Upper lobe of left lung (tissue), 6 donors: ENCODE measurements around the gene KCNK4. TPM values are rescaled to one million over a fixed set of nuclear protein-coding genes. Genes with fewer than 3 reads are reported as not detected.

Source experiments
- ATAC-seq, 2 donors: fragments of 200-7000 bp; cut with Tn5 transposase; one replicate each; pipeline ENCODE4 v1.9.1; 2022; ENCODE audit warnings: mild to moderate bottlenecking in 2 of 2, moderate library complexity in 2 of 2; ENCODE audit not compliant: low FRiP score in 2 of 2
- DNase-seq, 2 donors: peaks; one replicate each; pipeline ENCODE4 v3.0.0-alpha.2; 2019 to 2020
- H3K27ac ChIP-seq, 4 donors: fragments of 200-600 bp; sonication (generic); one replicate each; pipeline ENCODE4 v1.5.1; 2016 to 2019
- H3K27me3 ChIP-seq, 4 donors: fragments of 200-600 bp; sonication (generic); one replicate each; pipeline ENCODE4 v1.5.1; 2017 to 2019
- H3K36me3 ChIP-seq, 4 donors: fragments of 200-600 bp; sonication (generic); one replicate each; pipeline ENCODE4 v1.5.1; 2016 to 2019
- H3K4me1 ChIP-seq, 4 donors: fragments of 200-600 bp; sonication (generic); one replicate each; pipeline ENCODE4 v1.5.1; 2018 to 2019
- H3K4me3 ChIP-seq, 4 donors: fragments of 200-600 bp; sonication (generic); one replicate each; pipeline ENCODE4 v1.5.1; 2017 to 2019; ENCODE audit warnings: mild to moderate bottlenecking in 2 of 4, moderate library complexity in 1 of 4
- H3K9me3 ChIP-seq, 4 donors: fragments of 200-600 bp; sonication (generic); one replicate each; pipeline ENCODE4 v1.5.1; 2018 to 2019
- EP300 ChIP-seq, 4 donors: sonication (generic); formaldehyde crosslinking; IDR thresholded peaks; one replicate each; pipeline ENCODE4 v1.5.1; 2017; ENCODE audit warnings: antibody characterized with exemption in 4 of 4, control low read depth in 2 of 4
- POLR2A ChIP-seq, 4 donors: fragments of 450-650 bp; IDR thresholded peaks; one replicate each; pipeline ENCODE4 v1.5.1; 2016 to 2017; ENCODE audit warnings: antibody characterized with exemption in 4 of 4, mild to moderate bottlenecking in 2 of 4
- POLR2AphosphoS5 ChIP-seq, 2 donors: sonication (generic); formaldehyde crosslinking; IDR thresholded peaks; one replicate each; pipeline ENCODE4 v1.5.1; 2017; ENCODE audit warnings: antibody characterized with exemption in 2 of 2
- WGBS, 2 donors: methylation state at CpG; one replicate each; pipeline ENCODE4 v1.1.5; 2017 to 2018; 5-methylcytosine and 5-hydroxymethylcytosine counted together
- total RNA-seq, 6 donors: library from RNA; depleted of rRNA in 4 of 6; stranded (reverse); fragments of >200 nt in 4 of 6; gene quantifications; one replicate each; pipeline versions ENCODE4 v1.1.0 to v1.2.1, GENCODE V29; 2016 to 2021
- TF ChIP-seq, protein P1 (sequence below), 6 experiments: fragments of 450-650 bp in 4 of 6; fragments of 200-600 bp in 2 of 6; sonication (generic) in 2 of 6; IDR thresholded peaks; one replicate each; pipeline ENCODE4 v1.5.1; 2016 to 2019; ENCODE audit warnings: antibody characterized with exemption in 6 of 6
- donor health status: DM: no; HTN: no; CAD: no; lungs with moderate emphysema.
- donor health status: DM: no; HTN: yes; CAD: no; lungs with severe emphysema.

KCNK4 gene
- total RNA-seq, 6 donors from 2014 or later, result 0.17 to 0.55 (median 0.26) TPM; not detected in 3

GRCh38 chr11:64275031-64275800 lies 15.9 kb upstream of the KCNK4 start:
- Histone ChIP-seq H3K36me3 (peaks cover 0 to 32% (median 17%) of the 10 kb centered on the region in 4 donors), H3K27ac (peak overlapping the region in 1 of 4 donors; percentile 30), H3K4me1 (peaks cover 7 to 29% (median 13%) of the 10 kb centered on the region in 4 donors), H3K27me3 (no peaks in the 10 kb centered on the region), H3K4me3 (no peak overlapping the region), H3K9me3 (no peaks in the 10 kb centered on the region)
- DNase-seq (no peak), ATAC-seq (no peak)
- TF ChIP-seq EP300 (IDR thresholded peaks at IDR 0.05) (no peak), POLR2A (IDR thresholded peaks at IDR 0.05) (no peak), POLR2AphosphoS5 (IDR thresholded peaks at IDR 0.05) (no peak)
- TF ChIP-seq, protein P1, sequence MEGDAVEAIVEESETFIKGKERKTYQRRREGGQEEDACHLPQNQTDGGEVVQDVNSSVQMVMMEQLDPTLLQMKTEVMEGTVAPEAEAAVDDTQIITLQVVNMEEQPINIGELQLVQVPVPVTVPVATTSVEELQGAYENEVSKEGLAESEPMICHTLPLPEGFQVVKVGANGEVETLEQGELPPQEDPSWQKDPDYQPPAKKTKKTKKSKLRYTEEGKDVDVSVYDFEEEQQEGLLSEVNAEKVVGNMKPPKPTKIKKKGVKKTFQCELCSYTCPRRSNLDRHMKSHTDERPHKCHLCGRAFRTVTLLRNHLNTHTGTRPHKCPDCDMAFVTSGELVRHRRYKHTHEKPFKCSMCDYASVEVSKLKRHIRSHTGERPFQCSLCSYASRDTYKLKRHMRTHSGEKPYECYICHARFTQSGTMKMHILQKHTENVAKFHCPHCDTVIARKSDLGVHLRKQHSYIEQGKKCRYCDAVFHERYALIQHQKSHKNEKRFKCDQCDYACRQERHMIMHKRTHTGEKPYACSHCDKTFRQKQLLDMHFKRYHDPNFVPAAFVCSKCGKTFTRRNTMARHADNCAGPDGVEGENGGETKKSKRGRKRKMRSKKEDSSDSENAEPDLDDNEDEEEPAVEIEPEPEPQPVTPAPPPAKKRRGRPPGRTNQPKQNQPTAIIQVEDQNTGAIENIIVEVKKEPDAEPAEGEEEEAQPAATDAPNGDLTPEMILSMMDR (IDR thresholded peaks at IDR 0.05), result no peak
- WGBS, 2 donors, result 88 to 92% methylated on average over 11 to 15 of the region's 15 CpGs

DNA sequence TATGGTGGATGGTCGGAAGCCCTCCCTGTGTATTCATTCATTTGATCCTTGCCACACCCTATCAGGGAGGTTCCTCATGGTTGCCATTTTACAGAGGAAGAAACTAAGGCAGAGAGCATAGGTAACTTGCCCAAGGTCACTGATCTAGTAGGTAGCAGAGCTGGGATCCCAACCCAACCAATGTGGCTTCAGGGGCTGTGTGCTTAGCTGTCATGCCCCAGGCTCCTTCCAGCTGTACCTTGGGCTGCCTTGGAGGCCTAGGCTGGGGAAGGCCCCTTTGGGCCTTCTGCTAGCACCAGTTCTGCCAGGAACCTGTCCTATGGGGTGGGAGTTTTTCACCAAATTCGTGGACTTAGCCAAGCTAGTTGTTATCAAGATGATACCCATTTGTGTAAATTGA lies 15.3 kb upstream of the KCNK4 start:
- H3K27me3 ChIP-seq, result no peaks in the 10 kb centered on the region
- no peak for TF ChIP-seq EP300 (IDR thresholded peaks at IDR 0.05)
- no peak for TF ChIP-seq POLR2A (IDR thresholded peaks at IDR 0.05)
- no peak for TF ChIP-seq POLR2AphosphoS5 (IDR thresholded peaks at IDR 0.05)
- TF ChIP-seq, protein P1 (IDR thresholded peaks at IDR 0.05), result no peak
- peak overlapping the region in 1 of 4 donors; percentile 30 for H3K27ac ChIP-seq
- WGBS, 2 donors, result 83 to 97% methylated on average over 2 of the region's 2 CpGs
- peaks cover 0 to 32% (median 17%) of the 10 kb centered on the region in 4 donors for H3K36me3 ChIP-seq
- peaks cover 7 to 25% (median 13%) of the 10 kb centered on the region in 4 donors for H3K4me1 ChIP-seq
- H3K9me3 ChIP-seq, result no peaks in the 10 kb centered on the region
- no peak for ATAC-seq
- no peak for DNase-seq
- no peak overlapping the region for H3K4me3 ChIP-seq

DNA sequence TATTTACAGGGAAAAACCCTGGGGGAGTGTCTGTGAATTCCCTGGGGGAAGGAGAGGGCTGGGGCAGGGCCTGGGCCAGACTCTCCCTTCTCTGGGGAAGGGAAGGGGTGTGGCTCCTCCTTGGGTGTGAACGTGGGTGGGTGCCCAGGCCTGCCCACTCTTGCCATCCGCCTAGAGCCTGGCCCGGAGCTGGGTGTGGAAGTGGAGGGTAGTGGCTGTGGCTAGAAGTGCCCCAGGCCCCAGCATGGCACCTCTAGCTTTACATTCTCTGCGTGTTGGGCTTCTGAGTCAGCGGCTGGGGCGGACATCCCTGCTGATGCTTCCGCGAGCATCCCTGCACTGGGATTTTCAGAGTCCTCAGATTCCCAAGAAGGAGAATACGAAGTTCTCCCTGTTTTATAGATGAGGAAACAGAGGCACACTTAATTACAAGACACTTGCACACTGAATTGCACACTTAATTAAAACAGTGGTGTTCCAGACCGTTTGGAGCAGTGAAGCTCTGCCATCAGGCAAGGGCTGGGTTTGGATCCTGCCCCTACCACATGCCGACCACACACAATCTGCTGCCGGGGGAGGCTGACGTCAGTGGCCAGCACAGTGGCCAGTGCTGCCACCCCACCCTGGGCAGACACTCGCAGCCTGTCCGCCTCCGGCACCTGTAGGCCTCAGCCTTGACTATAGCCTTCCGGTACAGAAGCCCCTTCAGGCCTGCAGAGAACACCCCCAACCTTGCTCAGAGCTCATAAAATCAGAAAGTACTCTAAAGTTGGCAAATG lies 14.3 kb upstream of the KCNK4 start:
- H3K36me3 ChIP-seq, result peaks cover 0 to 35% (median 20%) of the 10 kb centered on the region in 4 donors
- H3K4me3 ChIP-seq, result no peak overlapping the region
- 76 to 82% methylated on average over 10 to 17 of the region's 17 CpGs for WGBS, 2 donors
- DNase-seq (no peak), ATAC-seq (peak; percentile 11 to 43)
- H3K27ac ChIP-seq, result no peak overlapping the region
- TF ChIP-seq, protein P1 (IDR thresholded peaks at IDR 0.05), result no peak
- TF ChIP-seq POLR2A (IDR thresholded peaks at IDR 0.05) (no peak), EP300 (IDR thresholded peaks at IDR 0.05) (no peak), POLR2AphosphoS5 (IDR thresholded peaks at IDR 0.05) (no peak)
- H3K4me1 ChIP-seq, result peaks cover 4 to 21% (median 10%) of the 10 kb centered on the region in 4 donors
- H3K27me3 ChIP-seq, result no peaks in the 10 kb centered on the region
- no peaks in the 10 kb centered on the region for H3K9me3 ChIP-seq

GRCh38 chr11:64278576-64279190 lies 12.4 kb upstream of the KCNK4 start:
- Histone ChIP-seq H3K27ac (no peak overlapping the region), H3K36me3 (peaks cover 0 to 40% (median 26%) of the 10 kb centered on the region in 4 donors), H3K27me3 (no peaks in the 10 kb centered on the region), H3K4me1 (peaks cover 5 to 24% (median 8%) of the 10 kb centered on the region in 4 donors), H3K4me3 (no peak overlapping the region), H3K9me3 (no peaks in the 10 kb centered on the region)
- 89 to 93% methylated on average over 8 of the region's 8 CpGs for WGBS, 2 donors
- TF ChIP-seq EP300 (IDR thresholded peaks at IDR 0.05) (no peak), POLR2A (IDR thresholded peaks at IDR 0.05) (no peak), POLR2AphosphoS5 (IDR thresholded peaks at IDR 0.05) (no peak)
- TF ChIP-seq, protein P1 (IDR thresholded peaks at IDR 0.05), result no peak
- ATAC-seq (no peak), DNase-seq (no peak)
